Measurements from ENCODE around the gene ATP5PB. TPM values are rescaled to one million over a fixed set of nuclear protein-coding genes. Genes with fewer than 3 reads are reported as not detected.

The ATP5PB gene
- polyA plus RNA-seq, 3 donors: 112 to 597 (median 557) TPM

DNA sequence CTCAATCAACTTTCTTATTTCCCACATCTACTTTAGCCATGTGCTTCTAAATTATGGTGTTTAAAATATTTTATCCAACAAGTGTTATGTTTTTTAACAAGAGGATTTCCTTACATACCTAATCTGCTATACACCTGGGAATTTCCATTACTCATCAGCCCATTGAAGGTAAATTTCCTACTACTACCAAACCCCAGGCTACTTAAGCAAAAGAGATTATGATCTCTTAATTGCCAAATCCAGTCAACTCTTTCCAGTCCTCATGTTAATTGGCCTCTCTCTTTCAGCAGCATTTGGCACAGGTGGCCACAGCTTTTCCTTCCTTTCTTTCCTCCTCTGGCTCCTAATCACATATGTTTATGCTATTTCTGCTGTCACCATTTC is 19.4 kb downstream of the ATP5PB start:
- H3K9me3 Mint-ChIP-seq: no peaks in the 10 kb centered on the region
- intact Hi-C loops (cut with micrococcal nuclease): no loop called here
- H3K27me3 ChIP-seq (ENCODE audit: control insufficient read depth in 2 of 2, insufficient read depth in 2 of 2, low read length in 2 of 2): no peaks in the 10 kb centered on the region
- H3K4me1 ChIP-seq (ENCODE audit: control insufficient read depth in 1 of 2, insufficient read depth in 2 of 2, low read length in 2 of 2): peaks cover 45 to 46% of the 10 kb centered on the region in 2 donors
- DNase-seq: no peak
- H3K4me2 ChIP-seq (replicated peaks; ENCODE audit: extremely low read depth, low read length, poor library complexity, severe bottlenecking): no peak overlapping the region
- H3K36me3 Mint-ChIP-seq: peaks cover 19 to 27% of the 10 kb centered on the region in 2 donors
- H3K4me3 Mint-ChIP-seq: no peak overlapping the region
- H3K4me3 ChIP-seq (replicated peaks in 1 of 3; ENCODE audit: low read depth in 2 of 3, low read length in 3 of 3): no peak overlapping the region
- H2AFZ ChIP-seq (ENCODE audit: insufficient read depth, low read depth, low read length, poor library complexity, severe bottlenecking): no peak overlapping the region
- TF ChIP-seq, protein P1, sequence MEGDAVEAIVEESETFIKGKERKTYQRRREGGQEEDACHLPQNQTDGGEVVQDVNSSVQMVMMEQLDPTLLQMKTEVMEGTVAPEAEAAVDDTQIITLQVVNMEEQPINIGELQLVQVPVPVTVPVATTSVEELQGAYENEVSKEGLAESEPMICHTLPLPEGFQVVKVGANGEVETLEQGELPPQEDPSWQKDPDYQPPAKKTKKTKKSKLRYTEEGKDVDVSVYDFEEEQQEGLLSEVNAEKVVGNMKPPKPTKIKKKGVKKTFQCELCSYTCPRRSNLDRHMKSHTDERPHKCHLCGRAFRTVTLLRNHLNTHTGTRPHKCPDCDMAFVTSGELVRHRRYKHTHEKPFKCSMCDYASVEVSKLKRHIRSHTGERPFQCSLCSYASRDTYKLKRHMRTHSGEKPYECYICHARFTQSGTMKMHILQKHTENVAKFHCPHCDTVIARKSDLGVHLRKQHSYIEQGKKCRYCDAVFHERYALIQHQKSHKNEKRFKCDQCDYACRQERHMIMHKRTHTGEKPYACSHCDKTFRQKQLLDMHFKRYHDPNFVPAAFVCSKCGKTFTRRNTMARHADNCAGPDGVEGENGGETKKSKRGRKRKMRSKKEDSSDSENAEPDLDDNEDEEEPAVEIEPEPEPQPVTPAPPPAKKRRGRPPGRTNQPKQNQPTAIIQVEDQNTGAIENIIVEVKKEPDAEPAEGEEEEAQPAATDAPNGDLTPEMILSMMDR (IDR thresholded peaks at IDR 0.05): no peak
- H3K27me3 Mint-ChIP-seq (ENCODE audit: low read depth in 3 of 3): no peaks in the 10 kb centered on the region
- H3K27ac Mint-ChIP-seq: no peak overlapping the region
- no peak overlapping the region for H3K27ac ChIP-seq (ENCODE audit: low read depth in 1 of 2, low read length in 2 of 2)
- peaks cover 4 to 21% of the 10 kb centered on the region in 2 donors for H3K36me3 ChIP-seq (replicated peaks in 1 of 2; ENCODE audit: control insufficient read depth in 1 of 2, insufficient read depth in 2 of 2, low read length in 2 of 2)
- H3K4me1 Mint-ChIP-seq: peaks cover 8% of the 10 kb centered on the region
- no peaks in the 10 kb centered on the region for H3K9me3 ChIP-seq (replicated peaks in 1 of 2; ENCODE audit: control insufficient read depth in 1 of 2, insufficient read depth in 1 of 2, low read length in 2 of 2)
- H3K79me2 ChIP-seq (ENCODE audit: insufficient read depth, low read length): peaks cover 17% of the 10 kb centered on the region
- no peak overlapping the region for H3K9ac ChIP-seq (ENCODE audit: insufficient read depth, low read length, poor library complexity, severe bottlenecking)
- no peaks in the 10 kb centered on the region for H4K20me1 ChIP-seq (ENCODE audit: insufficient read depth, low read length)

DNA sequence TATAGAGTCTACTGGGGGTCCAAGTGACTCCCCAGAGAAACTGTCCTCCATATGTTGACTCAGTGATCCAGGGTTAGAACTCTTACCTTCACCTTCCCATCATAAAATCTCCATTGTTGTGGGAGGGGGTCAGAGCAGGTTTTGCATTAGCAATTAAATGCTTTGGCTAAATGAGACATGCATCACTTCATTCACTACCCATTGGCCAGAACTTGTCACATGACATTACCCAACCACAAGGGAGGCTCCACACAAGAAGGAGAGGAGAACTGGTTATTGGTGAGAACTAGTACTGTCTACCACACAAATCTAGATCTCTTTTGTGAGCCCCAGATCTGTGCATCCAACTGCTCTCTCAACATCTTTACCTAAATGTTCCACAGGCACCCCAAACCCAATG is 20.3 kb downstream of the ATP5PB start:
- no peak for DNase-seq
- H3K9ac ChIP-seq (ENCODE audit: insufficient read depth, low read length, poor library complexity, severe bottlenecking): no peak overlapping the region
- H3K27ac ChIP-seq (ENCODE audit: low read depth in 1 of 2, low read length in 2 of 2): peak overlapping the region in 1 of 2 donors; percentile 96
- H3K36me3 ChIP-seq (replicated peaks in 1 of 2; ENCODE audit: control insufficient read depth in 1 of 2, insufficient read depth in 2 of 2, low read length in 2 of 2): peaks cover 4 to 21% of the 10 kb centered on the region in 2 donors
- no peaks in the 10 kb centered on the region for H4K20me1 ChIP-seq (ENCODE audit: insufficient read depth, low read length)
- Mint-ChIP-seq H3K4me1 (peaks cover 6% of the 10 kb centered on the region), H3K27me3 (ENCODE audit: low read depth in 3 of 3) (no peaks in the 10 kb centered on the region), H3K36me3 (peaks cover 15 to 22% of the 10 kb centered on the region in 2 donors), H3K27ac (no peak overlapping the region), H3K4me3 (no peak overlapping the region), H3K9me3 (no peaks in the 10 kb centered on the region)
- TF ChIP-seq, protein P1 (IDR thresholded peaks at IDR 0.05): no peak
- H3K79me2 ChIP-seq (ENCODE audit: insufficient read depth, low read length): peaks cover 25% of the 10 kb centered on the region
- no peak overlapping the region for H3K4me2 ChIP-seq (replicated peaks; ENCODE audit: extremely low read depth, low read length, poor library complexity, severe bottlenecking)
- H3K9me3 ChIP-seq (replicated peaks in 1 of 2; ENCODE audit: control insufficient read depth in 1 of 2, insufficient read depth in 1 of 2, low read length in 2 of 2): no peaks in the 10 kb centered on the region
- H3K4me3 ChIP-seq (replicated peaks in 1 of 3; ENCODE audit: low read depth in 2 of 3, low read length in 3 of 3): no peak overlapping the region
- H3K4me1 ChIP-seq (ENCODE audit: control insufficient read depth in 1 of 2, insufficient read depth in 2 of 2, low read length in 2 of 2): peaks cover 45 to 46% of the 10 kb centered on the region in 2 donors
- intact Hi-C loops (cut with micrococcal nuclease): no loop called here
- H2AFZ ChIP-seq (ENCODE audit: insufficient read depth, low read depth, low read length, poor library complexity, severe bottlenecking): no peak overlapping the region
- H3K27me3 ChIP-seq (ENCODE audit: control insufficient read depth in 2 of 2, insufficient read depth in 2 of 2, low read length in 2 of 2): no peaks in the 10 kb centered on the region

Measured in CD14-positive monocyte (primary cell).